CD4-positive, alpha-beta T cell treated with Interleukin-6 for 4 hours (primary cell): ENCODE results near the gene CRHR1.
"Not testable (repeated sequence)": the region's sequence is repeated elsewhere in the genome, so short reads cannot be mapped to it uniquely, and the experiment has no call there.

Experiments used
- DNase-seq: peaks from one replicate; pipeline ENCODE4 v3.0.0-alpha.2; 2020; ENCODE audit warnings: mixed read lengths

CRHR1 gene

DNA sequence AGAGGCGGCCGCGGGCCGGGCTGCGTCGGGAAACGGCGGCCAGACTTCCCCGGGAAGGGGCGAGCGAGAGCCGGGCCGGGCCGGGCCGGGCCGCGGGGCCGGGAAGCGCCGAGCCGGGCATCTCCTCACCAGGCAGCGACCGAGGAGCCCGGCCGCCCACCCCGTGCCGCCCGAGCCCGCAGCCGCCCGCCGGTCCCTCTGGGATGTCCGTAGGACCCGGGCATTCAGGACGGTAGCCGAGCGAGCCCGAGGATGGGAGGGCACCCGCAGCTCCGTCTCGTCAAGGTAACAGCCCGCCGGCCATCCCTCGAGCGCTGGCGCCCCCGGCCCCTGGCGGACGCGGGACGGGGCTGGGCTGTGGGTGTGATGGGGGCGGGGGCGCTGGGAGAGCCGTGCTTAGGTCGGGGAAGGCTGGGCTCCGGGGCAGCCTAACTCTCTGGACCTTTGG lies at the start of gene CRHR1:
Gene CRHR1 (plus strand): TSS at position 28 of the 448 bp plus-strand sequence. CDS start 225 bp downstream, at position 253.
- DNase-seq, result no peak

- no peak for DNase-seq
These were observed 49.5 kb upstream of the CRHR1 start for GRCh38 chr17:45734598-45734997.

DNA sequence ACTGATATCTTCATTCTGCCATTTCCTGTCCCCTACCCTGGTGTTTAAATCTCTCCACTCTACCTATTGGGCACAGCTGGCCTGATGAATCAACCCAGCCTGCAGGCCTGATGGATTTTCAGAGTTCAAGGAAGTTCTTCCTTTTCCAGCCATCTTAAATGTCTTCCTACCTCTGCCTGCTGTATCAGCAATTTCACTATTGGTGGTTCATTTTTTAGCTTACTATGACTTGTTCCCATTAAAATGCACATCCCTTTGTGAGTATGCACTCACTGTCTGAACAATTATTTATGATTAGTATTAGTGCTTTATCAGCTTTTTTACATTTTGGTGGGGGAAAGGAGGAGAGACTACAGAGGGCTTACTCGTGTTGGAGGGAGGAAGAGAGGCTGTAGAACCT lies 48.6 kb upstream of the CRHR1 start:
- DNase-seq, result no peak

DNA sequence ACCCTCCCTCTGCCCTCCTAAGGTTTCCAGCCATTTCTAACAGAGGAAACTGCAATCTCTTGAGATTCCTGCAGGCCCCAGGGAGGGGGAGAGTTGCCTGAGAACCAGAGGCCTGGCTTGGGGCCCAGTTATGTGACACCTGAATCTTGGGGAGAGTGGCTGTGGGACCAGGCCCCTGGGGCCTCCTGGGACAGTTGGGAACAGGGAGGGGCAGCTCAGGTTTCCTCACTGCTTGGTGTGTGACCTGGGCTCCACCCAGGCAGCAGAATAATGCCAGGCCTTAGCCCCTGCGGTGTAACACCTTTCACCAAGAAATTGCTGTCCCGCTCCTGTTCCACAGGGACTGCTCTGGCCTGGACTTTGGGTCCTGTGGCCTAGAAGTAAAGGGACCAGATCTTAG lies 44.3 kb upstream of the CRHR1 start:
- DNase-seq, result no peak

- DNase-seq, result peak; percentile 3
These were observed 43.4 kb upstream of the CRHR1 start for GRCh38 chr17:45740553-45741330.

- DNase-seq, result no peak
These were observed 41.9 kb upstream of the CRHR1 start for GRCh38 chr17:45742251-45742650.

DNA sequence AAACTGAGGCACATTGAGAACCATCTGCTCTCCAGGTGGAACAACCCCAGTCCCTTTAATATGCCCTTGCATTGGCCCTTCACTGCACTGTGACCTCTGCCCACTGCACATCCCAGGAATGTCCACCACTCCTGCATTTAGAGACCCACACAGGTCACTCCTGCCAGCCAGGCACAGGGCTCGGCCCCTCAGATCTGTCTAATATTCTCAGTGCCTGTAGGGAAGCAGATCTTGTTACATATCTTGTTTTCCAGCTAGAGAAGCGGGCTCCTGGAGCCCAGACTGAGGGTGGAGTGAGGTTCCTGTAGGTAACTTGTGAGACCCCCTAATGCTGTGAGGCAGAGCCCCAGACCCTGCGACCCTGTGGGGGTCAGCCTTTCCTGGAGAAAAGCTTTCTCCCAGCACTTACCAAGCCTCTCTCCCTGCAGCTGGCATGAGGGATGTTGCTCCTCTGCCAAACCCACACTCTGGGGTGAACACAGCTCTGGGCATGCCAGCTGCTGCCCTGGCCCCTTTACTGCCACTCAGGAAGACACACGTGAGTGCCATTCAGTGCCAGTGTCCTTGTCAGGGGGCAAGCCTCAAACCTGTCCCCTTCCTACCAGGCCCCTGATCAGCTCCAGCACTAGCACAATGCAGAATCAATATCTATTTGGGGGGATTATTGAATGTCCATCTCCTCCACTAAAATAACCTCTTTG lies 40.3 kb upstream of the CRHR1 start:
- no peak for DNase-seq

DNA sequence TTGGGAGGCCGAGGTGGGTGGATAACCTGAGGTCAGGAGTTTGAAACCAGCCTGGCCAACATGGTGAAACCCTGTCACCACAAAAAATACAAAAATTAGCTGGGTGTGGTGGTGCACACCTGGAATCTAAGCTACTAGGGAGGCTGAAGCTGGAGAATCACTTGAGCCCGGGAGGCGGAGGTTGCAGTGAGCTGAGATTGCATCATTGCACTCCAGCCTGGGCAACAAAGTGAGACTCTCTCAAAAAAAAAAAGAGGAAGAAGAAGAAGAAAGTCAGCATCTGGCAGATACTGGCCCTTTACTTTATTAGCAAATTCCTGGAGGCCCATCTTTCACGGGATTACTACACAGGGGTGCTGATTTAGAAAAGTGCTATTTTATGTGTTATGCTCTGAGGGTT lies 39.3 kb upstream of the CRHR1 start:
- not testable (repeated sequence) for DNase-seq

- no peak for DNase-seq
These were observed 38.3 kb upstream of the CRHR1 start for GRCh38 chr17:45745601-45746494.

GRCh38 chr17:45747911-45748310 lies 36.2 kb upstream of the CRHR1 start:
- DNase-seq, result no peak

- no peak for DNase-seq
These were observed 35.3 kb upstream of the CRHR1 start for GRCh38 chr17:45748731-45749310.

DNA sequence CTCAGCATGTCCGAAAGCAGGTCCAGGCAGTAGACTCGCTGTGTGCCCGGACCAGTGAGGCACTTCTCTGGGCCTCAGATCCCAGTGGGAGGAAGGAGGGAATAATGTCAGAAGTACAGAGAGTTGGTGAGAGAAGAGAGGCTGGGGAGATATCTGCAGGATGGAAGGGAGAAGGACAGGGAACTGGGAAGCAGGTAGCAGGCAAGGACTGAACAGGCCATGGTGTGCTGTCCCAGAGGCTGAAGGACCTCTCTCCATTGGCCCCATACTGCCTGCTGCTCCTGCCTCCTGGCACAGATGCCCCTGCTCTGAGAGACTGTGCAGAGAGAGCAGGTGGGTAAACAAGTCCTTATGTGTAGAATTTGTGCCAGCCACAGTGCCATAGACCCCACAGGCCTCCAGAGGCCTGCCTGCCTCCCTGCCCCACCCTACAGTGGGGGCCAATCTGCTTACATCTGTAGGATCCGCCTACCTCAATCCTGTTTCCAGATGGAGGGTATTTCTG lies 34.2 kb upstream of the CRHR1 start:
- DNase-seq, result no peak

DNA sequence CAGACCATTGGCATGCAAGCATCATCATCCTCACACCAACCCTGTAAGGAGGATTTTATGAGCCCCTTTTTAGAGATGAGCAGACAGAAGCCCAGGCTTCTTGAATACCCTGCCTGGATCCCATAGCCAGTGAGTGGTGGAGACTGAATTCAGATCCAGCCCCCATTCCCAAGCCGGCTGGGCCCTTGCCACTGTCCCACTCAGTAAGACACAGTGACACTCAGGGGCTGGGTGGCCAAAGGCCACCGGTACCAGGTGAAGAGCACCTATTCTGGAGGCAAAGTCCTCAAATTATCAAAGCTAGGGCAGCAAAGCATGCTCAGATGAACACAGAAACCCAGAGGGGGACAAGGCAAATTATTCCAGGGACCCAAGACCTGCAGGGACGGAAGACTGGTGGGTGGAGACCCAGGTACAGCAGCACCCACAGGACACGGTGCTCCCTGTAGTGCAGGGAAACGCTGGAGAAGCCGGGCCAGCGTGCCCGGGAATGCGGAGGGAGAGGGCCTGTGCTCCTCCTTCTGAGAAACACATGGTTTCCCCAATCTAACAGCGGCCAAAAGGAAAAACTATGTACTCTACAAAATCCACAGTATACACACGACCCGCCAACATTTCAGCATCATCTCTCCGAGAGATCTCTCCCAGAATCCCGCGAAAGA lies 33.2 kb upstream of the CRHR1 start:
- no peak for DNase-seq

DNA sequence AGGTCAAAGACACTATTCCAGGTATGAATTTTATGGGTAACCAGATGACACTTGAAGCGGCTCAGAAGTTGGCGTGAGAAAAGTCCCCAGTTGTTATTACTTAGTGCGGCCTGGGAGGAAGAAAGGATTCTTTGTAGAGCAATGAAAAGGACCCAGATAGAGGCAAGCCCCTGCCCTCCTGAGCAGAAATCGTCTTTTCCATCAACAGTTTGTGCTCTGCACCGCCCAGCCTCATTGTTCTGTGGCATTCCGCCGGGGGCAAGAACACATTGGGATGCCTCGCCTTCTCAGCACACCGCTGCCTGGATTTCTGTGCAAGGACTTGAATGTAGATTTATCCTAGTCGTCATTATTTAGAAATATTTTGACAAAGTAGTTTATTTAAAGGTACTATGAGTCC lies 32.7 kb upstream of the CRHR1 start:
- DNase-seq, result no peak

DNA sequence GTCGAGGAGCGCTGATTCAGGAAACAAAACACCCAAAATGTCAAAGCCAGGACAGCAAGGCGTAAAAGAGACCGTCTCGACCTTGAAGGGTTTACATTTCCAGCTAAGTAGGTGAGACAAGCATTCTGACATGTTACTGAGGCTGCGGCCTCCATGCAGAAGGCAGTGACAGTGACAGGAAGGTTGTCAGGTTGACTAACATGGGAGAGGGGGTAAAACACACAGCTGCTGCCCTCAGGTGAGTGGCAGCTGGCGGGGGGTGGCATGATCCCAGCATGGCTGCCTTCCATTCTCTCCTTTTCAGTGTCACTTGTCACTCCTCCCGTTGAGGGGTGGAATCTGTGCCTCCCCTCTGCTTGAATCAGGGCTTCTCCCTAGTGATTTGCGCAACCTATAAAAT lies 31.9 kb upstream of the CRHR1 start:
- DNase-seq, result no peak

DNA sequence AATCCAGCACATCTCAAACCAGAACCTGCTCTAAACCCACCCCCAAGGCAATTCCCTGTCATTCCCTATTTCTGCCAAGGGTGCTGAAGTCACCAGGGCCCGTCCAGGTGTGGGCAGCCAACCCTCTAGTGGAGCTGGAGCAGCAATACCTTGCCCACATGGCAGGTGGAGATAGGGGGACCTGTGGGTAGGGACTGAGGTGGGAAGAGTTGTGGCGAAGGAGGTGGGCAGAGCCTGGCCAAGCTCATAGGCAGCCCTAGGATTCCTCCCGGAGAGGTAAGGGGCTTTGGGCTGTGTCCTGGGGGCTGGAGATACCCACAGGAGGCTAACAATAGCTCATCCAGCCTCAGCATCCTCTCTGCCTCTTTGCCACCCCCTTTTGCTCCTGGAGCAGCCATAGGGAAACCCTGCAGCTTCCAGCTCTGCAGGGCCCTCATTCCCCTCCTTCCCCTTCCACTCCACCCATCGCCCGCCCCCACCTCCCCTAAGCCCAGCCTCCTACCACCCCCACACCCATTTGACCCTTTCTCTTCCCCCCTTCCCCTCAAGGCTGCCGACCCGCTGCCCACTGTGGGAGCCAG lies 30.4 kb upstream of the CRHR1 start:
- DNase-seq, result no peak

- DNase-seq, result no peak
These were observed 29.1 kb upstream of the CRHR1 start for GRCh38 chr17:45755050-45755449.

- no peak for DNase-seq
These were observed 27.7 kb upstream of the CRHR1 start for GRCh38 chr17:45756266-45756991.

- DNase-seq, result no peak
These were observed 26.5 kb upstream of the CRHR1 start for GRCh38 chr17:45757431-45758218.

DNA sequence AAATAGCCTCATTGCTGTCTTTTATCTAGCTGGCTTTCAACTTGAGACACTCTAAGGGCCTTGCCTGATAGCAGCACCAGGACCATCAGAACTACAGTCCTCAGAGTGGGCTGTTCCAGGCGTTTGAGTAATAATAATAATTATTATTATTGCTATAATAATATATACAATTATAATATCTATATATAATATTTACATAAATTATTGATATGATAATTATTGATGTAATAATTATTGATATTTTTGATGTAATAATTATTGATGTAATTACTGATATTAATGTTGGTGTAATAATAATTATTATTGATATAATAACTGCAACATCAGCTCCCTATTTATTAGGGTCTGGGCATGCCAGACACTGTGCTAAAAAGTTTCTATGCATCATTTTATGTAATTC lies 25.6 kb upstream of the CRHR1 start:
- DNase-seq, result no peak
